NB4 (cell line): ENCODE measurements around the gene AHRR.

Experiments
- DNase-seq: peaks from one replicate; pipeline ENCODE4 v3.0.0; 2010; ENCODE audit warnings: low read depth
- H3K4me3 ChIP-seq: one replicate; pipeline ENCODE4 v1.5.1; 2011; ENCODE audit warnings: mild to moderate bottlenecking, low read depth, low read length, moderate library complexity
- MAX ChIP-seq: IDR thresholded peaks from 2 replicates; pipeline ENCODE4 v1.6.1; 2011; ENCODE audit warnings: low read depth, low read length
- MYC ChIP-seq: IDR thresholded peaks from 2 replicates; pipeline ENCODE4 v1.6.1; 2011; ENCODE audit warnings: low read depth, low read length
- POLR2A ChIP-seq: IDR thresholded peaks from 2 replicates; pipeline ENCODE4 v1.6.1; 2011; ENCODE audit warnings: mild to moderate bottlenecking; ENCODE audit not compliant: insufficient read length; ENCODE audit errors: extremely low read depth
- TF ChIP-seq, protein P1 (sequence below): IDR thresholded peaks from one replicate; pipeline ENCODE4 v1.5.1; 2012; ENCODE audit warnings: low read depth, low read length

The AHRR gene

DNA sequence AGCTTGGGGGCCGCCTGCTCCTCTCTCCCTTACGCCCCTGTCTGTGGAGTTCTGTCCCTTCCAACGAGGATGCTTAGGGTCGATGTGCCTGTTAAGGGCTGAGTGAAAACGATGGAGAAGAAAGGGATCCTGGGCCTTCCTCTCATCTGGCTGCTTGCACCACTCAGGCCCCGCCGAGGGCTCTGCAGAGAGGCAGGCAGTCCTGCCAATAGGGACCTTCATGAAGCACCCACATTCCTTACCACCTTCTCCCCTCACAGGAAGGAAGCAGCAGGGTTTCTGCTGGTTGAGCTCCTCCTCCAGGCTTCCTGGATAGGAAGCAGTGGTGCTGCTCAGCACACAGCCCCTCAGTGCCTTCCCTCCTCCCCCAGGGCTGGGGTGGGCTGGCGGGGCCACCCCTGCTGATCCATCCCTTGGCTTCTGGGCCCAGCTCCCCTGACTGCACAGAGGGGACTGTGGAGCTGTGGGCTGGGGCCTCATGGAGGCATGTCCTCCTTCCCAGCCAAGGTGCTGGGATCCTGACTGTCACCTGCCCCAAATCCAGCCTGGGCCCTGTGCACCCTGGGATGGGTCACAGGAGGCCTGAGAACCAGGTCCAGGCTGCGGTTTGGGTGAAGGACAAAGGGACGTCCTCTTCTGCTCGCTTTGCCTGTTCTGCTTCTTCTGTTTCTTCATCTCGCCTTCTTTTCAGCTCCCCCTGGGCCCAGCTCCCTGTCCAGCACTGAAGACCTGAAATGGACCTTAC, 50.5 kb downstream of the AHRR start:
- peak; percentile 95 for DNase-seq
- TF ChIP-seq MYC = peak; percentile 88
- TF ChIP-seq, protein P1, sequence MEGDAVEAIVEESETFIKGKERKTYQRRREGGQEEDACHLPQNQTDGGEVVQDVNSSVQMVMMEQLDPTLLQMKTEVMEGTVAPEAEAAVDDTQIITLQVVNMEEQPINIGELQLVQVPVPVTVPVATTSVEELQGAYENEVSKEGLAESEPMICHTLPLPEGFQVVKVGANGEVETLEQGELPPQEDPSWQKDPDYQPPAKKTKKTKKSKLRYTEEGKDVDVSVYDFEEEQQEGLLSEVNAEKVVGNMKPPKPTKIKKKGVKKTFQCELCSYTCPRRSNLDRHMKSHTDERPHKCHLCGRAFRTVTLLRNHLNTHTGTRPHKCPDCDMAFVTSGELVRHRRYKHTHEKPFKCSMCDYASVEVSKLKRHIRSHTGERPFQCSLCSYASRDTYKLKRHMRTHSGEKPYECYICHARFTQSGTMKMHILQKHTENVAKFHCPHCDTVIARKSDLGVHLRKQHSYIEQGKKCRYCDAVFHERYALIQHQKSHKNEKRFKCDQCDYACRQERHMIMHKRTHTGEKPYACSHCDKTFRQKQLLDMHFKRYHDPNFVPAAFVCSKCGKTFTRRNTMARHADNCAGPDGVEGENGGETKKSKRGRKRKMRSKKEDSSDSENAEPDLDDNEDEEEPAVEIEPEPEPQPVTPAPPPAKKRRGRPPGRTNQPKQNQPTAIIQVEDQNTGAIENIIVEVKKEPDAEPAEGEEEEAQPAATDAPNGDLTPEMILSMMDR = no peak
- TF ChIP-seq POLR2A = peak; percentile 70
- no peak for TF ChIP-seq MAX
- peak overlapping the region; percentile 72 for H3K4me3 ChIP-seq

DNA sequence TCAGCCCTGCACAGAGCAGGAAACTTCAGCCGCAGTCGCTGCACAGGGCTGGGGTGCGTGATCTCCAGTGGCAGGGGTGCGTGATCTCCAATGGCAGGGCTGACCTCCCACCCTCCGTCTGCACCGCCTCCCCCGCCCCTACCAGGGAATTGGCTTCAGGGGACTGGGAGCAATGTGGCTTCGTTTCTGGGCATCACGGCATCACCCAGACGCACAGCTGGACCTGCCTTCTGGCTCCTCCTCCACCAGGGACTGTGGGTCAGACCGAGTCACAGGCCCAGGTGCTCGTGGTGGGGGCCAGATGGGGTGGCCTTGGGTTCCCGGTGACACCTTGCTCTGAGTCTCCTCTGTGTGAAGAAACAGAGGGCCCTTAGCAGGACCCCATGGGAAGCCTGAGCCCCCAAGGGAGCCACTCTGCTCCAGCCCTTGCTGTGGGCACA, 51.1 kb downstream of the AHRR start:
- TF ChIP-seq, protein P1 = no peak
- TF ChIP-seq POLR2A (peak; percentile 35), MYC (peak; percentile 43; the same call in 1 of the 2 replicates), MAX (peak; percentile 62)
- peak overlapping the region; percentile 72 for H3K4me3 ChIP-seq
- peak; percentile 81 for DNase-seq

- peak; percentile 93 for DNase-seq
- H3K4me3 ChIP-seq = peak overlapping the region; percentile 72
- TF ChIP-seq MAX = peak; percentile 53; the same call in 1 of the 2 replicates
- TF ChIP-seq MYC = peak; percentile 12; the same call in 1 of the 2 replicates
- no peak for TF ChIP-seq POLR2A
- TF ChIP-seq, protein P1 = no peak
These were observed 51.6 kb downstream of the AHRR start for GRCh38 chr5:372996-373709.

DNA sequence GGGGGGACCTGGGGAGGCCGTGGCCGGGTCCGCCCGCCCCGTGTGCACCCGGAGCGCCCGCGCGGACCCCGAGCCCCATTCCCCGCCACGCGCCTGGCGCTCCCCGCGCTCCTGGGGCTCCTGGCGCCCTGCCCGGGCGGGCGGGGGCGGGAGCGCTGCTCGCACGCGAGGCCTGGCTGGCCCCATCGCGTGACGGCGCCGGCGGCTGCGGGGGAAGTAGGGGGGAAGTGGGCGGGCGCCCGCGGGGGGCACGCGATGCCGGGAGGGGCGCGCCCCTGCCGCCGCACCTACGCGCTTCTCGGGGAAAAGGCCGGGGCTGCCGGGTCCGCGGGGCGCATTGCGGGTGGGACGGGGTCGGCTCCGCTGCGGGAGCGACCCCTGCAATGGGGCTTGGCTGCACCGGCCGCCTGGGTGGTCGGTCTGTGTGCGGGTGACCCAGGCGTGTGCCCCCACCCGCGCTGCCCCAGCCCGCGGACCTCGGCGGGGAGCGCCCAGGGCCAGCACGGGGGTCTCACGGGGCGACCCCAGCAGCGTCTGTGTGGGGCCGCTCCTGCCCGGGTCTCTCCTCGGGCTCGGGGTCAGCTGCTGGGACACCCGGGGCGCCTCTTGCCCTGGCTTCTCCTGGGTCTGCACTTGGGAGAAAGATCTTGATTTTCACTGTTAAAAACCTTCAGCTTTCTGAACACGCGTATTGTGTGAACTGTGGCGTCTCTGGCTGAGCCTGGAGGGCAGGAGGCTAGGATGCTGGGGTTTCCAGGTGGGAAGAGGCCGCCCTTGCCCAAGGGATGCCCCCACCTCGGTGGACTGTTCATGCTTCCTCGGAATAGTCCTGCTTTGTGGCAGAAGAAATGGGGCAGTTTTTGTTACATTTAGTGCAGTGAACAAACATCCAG, 52.4 kb downstream of the AHRR start:
- TF ChIP-seq MAX (0 out of 2 replicates have a peak, but pooled peaks have one; percentile 3), POLR2A (peak; percentile 47)
- TF ChIP-seq, protein P1 = no peak
- peak; percentile 94 for DNase-seq
- peak overlapping the region; percentile 72 for H3K4me3 ChIP-seq

GRCh38 chr5:374631-375335, 53.3 kb downstream of the AHRR start:
- peak overlapping the region; percentile 56 for H3K4me3 ChIP-seq

More at GRCh38 chr5:374631-375335, 53.3 kb downstream of the AHRR start:
- TF ChIP-seq, protein P1 = no peak
- peak; percentile 38 for TF ChIP-seq POLR2A
- TF ChIP-seq MAX = peak; percentile 88
- TF ChIP-seq MYC = no peak; the same call in 1 of the 2 replicates
- DNase-seq = peak; percentile 44
